HepG2 (cell line): ENCODE data around the gene ABI3. TPM values are rescaled to one million over a fixed set of nuclear protein-coding genes. Genes with fewer than 3 reads are reported as not detected.

ENCODE experiments used
- BORCS8-MEF2B ChIP-seq: sonication (generic); formaldehyde crosslinking; IDR thresholded peaks from 2 replicates; pipeline ENCODE4 v1.8.0; 2022; ENCODE audit warnings: mild to moderate bottlenecking, missing genetic modification reagents
- ERF ChIP-seq: IDR thresholded peaks from 2 replicates; pipeline ENCODE4 v1.6.1; 2018; ENCODE audit warnings: missing biosample characterization, missing genetic modification reagents
- HMG20A ChIP-seq: IDR thresholded peaks from 2 replicates; pipeline ENCODE4 v1.6.1; 2016; ENCODE audit warnings: borderline replicate concordance
- HMG20B ChIP-seq: conservative IDR thresholded peaks from 2 replicates; pipeline ENCODE4 v1.6.1; 2016; ENCODE audit warnings: missing genetic modification reagents, missing compliant biosample characterization
- HNF4G ChIP-seq, 2 experiments: sonication (generic) in 1 of 2; formaldehyde crosslinking in 1 of 2; IDR thresholded peaks; 2 replicates each; pipeline versions ENCODE4 v1.4.0 to v1.6.1; 2011 to 2020; ENCODE audit warnings: borderline replicate concordance in 2 of 2, low read depth in 2 of 2, mild to moderate bottlenecking in 2 of 2, low read length in 1 of 2, missing genetic modification reagents in 1 of 2, moderate library complexity in 1 of 2
- HOXD1 ChIP-seq: sonication (generic); formaldehyde crosslinking; IDR thresholded peaks from 2 replicates; pipeline ENCODE4 v1.5.0; 2020; ENCODE audit warnings: missing genetic modification reagents
- JUND ChIP-seq: sonication (generic); formaldehyde crosslinking; IDR thresholded peaks from 2 replicates; pipeline ENCODE4 v1.8.0; 2022; ENCODE audit warnings: mild to moderate bottlenecking, missing genetic modification reagents
- MAFK ChIP-seq, 2 experiments: IDR thresholded peaks in 1 of 2; conservative IDR thresholded peaks in 1 of 2; 2 replicates each; pipeline ENCODE4 v1.6.1; 2011; ENCODE audit warnings: improper control_type of control experiment in 2 of 2, low read length in 2 of 2
- REL ChIP-seq: sonication (generic); formaldehyde crosslinking; conservative IDR thresholded peaks from 2 replicates; pipeline ENCODE4 v1.8.0; 2022; ENCODE audit warnings: mild to moderate bottlenecking, missing genetic modification reagents, moderate library complexity
- RFX1 ChIP-seq: fragments of 450-650 bp; IDR thresholded peaks from 2 replicates; pipeline ENCODE4 v1.6.1; 2017
- ZFP41 ChIP-seq: sonication (generic); formaldehyde crosslinking; IDR thresholded peaks from 2 replicates; pipeline ENCODE4 v1.4.0; 2020; ENCODE audit warnings: mild to moderate bottlenecking, missing genetic modification reagents, borderline replicate concordance
- ZFY ChIP-seq: sonication (generic); formaldehyde crosslinking; IDR thresholded peaks from 2 replicates; pipeline ENCODE4 v1.4.0; 2020; ENCODE audit warnings: missing genetic modification reagents
- ZMYM2 ChIP-seq: sonication (generic); formaldehyde crosslinking; IDR thresholded peaks from 2 replicates; pipeline ENCODE4 v1.8.0; 2022; ENCODE audit warnings: mild to moderate bottlenecking, missing genetic modification reagents
- ZNF101 ChIP-seq: sonication (generic); formaldehyde crosslinking; IDR thresholded peaks from 2 replicates; pipeline ENCODE4 v1.4.0; 2020; ENCODE audit warnings: mild to moderate bottlenecking, low read depth, missing genetic modification reagents, borderline replicate concordance
- ZNF263 ChIP-seq: sonication (generic); formaldehyde crosslinking; IDR thresholded peaks from 2 replicates; pipeline ENCODE4 v1.4.0; 2020; ENCODE audit warnings: missing genetic modification reagents
- ZNF496 ChIP-seq: sonication (generic); formaldehyde crosslinking; IDR thresholded peaks from 2 replicates; pipeline ENCODE4 v1.8.1; 2023; ENCODE audit warnings: mild to moderate bottlenecking, moderate library complexity, missing genetic modification reagents; ENCODE audit not compliant: insufficient replicate concordance
- ZNF557 ChIP-seq: sonication (generic); formaldehyde crosslinking; IDR thresholded peaks from 2 replicates; pipeline ENCODE4 v1.4.0; 2020; ENCODE audit warnings: missing genetic modification reagents
- ZNF577 ChIP-seq: sonication (generic); formaldehyde crosslinking; IDR thresholded peaks from 2 replicates; pipeline ENCODE4 v1.4.0; 2020; ENCODE audit warnings: mild to moderate bottlenecking, low read depth, missing genetic modification reagents, borderline replicate concordance
- ZNF670 ChIP-seq: sonication (generic); formaldehyde crosslinking; IDR thresholded peaks from 2 replicates; pipeline ENCODE4 v1.8.0; 2022; ENCODE audit warnings: mild to moderate bottlenecking, missing genetic modification reagents, borderline replicate concordance
- ZNF761 ChIP-seq: sonication (generic); formaldehyde crosslinking; conservative IDR thresholded peaks from 2 replicates; pipeline ENCODE4 v1.4.0; 2020; ENCODE audit warnings: mild to moderate bottlenecking, missing genetic modification reagents
- ZNF768 ChIP-seq: sonication (generic); formaldehyde crosslinking; IDR thresholded peaks from 2 replicates; pipeline ENCODE4 v1.4.0; 2020; ENCODE audit warnings: missing genetic modification reagents
- ZNF839 ChIP-seq: sonication (generic); formaldehyde crosslinking; IDR thresholded peaks from 2 replicates; pipeline ENCODE4 v1.4.0; 2020; ENCODE audit warnings: missing genetic modification reagents, mild to moderate bottlenecking, borderline replicate concordance
- ZZZ3 ChIP-seq: sonication (generic); formaldehyde crosslinking; IDR thresholded peaks from 2 replicates; pipeline ENCODE4 v1.4.0; 2020; ENCODE audit warnings: missing genetic modification reagents, mild to moderate bottlenecking, borderline replicate concordance
- polyA plus RNA-seq, 8 experiments: library from polyadenylated mRNA; depleted of rRNA in 3 of 8; stranded (reverse) in 7 of 8; unstranded in 1 of 8; fragments of >200 nt; fragmentation: Illumina TruSeq in 4 of 8; extraction: Trizol in 4 of 8; gene quantifications; 2 replicates each; pipeline versions ENCODE4 v1.2.1 to v1.2.3, GENCODE V29; 2011 to 2016; ENCODE audit warnings: low read depth in 4 of 8, missing spikeins in 1 of 8, mixed read lengths in 1 of 8; ENCODE audit not compliant: insufficient read depth in 1 of 8
- total RNA-seq, 5 experiments: library from RNA; depleted of rRNA; stranded (reverse); fragments of >200 nt; fragmentation: Illumina TruSeq; extraction: Trizol; gene quantifications; 2 replicates each; pipeline ENCODE4 v1.2.3, GENCODE V29; 2016; ENCODE audit warnings: low read depth in 1 of 5
- TF ChIP-seq, protein P1 (sequence below): sonication (generic); formaldehyde crosslinking; IDR thresholded peaks from 2 replicates; pipeline ENCODE4 v1.4.0; 2020; ENCODE audit warnings: missing genetic modification reagents
- TF ChIP-seq, protein P2 (sequence below): IDR thresholded peaks from 2 replicates; pipeline ENCODE4 v1.6.1; 2018; ENCODE audit warnings: missing genetic modification reagents
- TF ChIP-seq, protein P3 (sequence below): IDR thresholded peaks from 2 replicates; pipeline ENCODE4 v1.6.1; 2016; ENCODE audit warnings: control low read depth

Gene ABI3
- total and polyA plus RNA-seq, 2 of the 13 experiments (the other 11 are each of a cell fraction or from before 2014, with no cell fraction given), result not detected

DNA sequence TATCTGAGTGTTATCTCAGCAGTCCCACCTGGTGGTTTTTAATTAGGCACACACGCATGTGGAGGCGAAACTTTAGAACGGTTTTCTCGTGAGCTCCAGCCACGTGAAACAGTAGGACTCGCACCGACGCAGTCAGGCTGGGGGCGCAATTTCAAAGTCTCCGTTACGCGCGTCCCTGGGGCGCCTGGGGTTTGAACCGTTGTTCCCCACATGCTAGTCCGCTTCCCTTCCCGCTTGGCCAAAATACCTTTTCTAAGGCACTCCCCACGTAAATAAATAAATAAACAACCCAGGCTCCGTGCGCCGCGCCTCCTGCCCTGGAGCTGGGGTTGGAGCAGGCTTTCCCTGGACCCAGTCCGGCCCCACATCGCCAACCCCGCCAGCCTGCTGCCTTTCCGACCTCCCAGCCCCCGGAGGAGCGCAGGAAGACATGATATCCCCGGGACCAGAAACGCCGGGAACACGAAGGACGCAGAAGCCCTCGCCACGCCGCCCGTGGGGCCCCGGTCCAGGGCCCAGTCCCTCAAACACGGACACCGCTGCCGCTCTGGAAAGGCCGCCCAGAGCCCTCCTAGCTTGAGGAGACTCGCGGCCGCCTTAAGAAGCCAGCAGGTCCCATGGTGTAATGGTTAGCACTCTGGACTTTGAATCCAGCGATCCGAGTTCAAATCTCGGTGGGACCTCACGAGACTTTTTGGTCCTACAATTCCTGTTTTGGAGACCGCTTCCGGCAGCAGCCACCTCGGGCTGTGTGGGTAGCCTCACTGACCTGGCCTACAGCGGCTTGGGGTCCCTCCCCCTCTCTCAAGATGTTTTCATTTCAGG, 18.4 kb upstream of the ABI3 start (continued):
- TF ChIP-seq, protein P1, sequence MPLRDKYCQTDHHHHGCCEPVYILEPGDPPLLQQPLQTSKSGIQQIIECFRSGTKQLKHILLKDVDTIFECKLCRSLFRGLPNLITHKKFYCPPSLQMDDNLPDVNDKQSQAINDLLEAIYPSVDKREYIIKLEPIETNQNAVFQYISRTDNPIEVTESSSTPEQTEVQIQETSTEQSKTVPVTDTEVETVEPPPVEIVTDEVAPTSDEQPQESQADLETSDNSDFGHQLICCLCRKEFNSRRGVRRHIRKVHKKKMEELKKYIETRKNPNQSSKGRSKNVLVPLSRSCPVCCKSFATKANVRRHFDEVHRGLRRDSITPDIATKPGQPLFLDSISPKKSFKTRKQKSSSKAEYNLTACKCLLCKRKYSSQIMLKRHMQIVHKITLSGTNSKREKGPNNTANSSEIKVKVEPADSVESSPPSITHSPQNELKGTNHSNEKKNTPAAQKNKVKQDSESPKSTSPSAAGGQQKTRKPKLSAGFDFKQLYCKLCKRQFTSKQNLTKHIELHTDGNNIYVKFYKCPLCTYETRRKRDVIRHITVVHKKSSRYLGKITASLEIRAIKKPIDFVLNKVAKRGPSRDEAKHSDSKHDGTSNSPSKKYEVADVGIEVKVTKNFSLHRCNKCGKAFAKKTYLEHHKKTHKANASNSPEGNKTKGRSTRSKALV, result peak; percentile 95
- TF ChIP-seq HMG20A, result peak; percentile 25
- peak; percentile 93; the same call in 1 of the 2 replicates for TF ChIP-seq ZMYM2 (CRISPR knock-in tag)
- TF ChIP-seq HMG20B (CRISPR knock-in tag), result peak; percentile 57; the same call in 1 of the 2 replicates
- peak; percentile 80 for TF ChIP-seq ZFY (CRISPR knock-in tag)
- TF ChIP-seq ZNF263 (CRISPR knock-in tag), result peak; percentile 48; the same call in 1 of the 2 replicates
- peak; percentile 100 for TF ChIP-seq HNF4G (IDR thresholded peaks at IDR 0.05; ENCODE audit: borderline replicate concordance, low read depth, low read length)
- peak; percentile 89 for TF ChIP-seq HNF4G (CRISPR knock-in tag; IDR thresholded peaks at IDR 0.05; ENCODE audit: borderline replicate concordance, low read depth)
- TF ChIP-seq JUND, result peak; percentile 53; the same call in 1 of the 2 replicates
- TF ChIP-seq RFX1, result no peak
- peak; percentile 50; the same call in 1 of the 2 replicates for TF ChIP-seq ZNF768
- TF ChIP-seq, protein P2, sequence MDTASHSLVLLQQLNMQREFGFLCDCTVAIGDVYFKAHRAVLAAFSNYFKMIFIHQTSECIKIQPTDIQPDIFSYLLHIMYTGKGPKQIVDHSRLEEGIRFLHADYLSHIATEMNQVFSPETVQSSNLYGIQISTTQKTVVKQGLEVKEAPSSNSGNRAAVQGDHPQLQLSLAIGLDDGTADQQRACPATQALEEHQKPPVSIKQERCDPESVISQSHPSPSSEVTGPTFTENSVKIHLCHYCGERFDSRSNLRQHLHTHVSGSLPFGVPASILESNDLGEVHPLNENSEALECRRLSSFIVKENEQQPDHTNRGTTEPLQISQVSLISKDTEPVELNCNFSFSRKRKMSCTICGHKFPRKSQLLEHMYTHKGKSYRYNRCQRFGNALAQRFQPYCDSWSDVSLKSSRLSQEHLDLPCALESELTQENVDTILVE (CRISPR knock-in tag), result peak; percentile 87
- TF ChIP-seq ZNF496 (CRISPR knock-in tag), result no peak
- 0 out of 2 replicates have a peak, but pooled peaks have one; percentile 40 for TF ChIP-seq ZNF839 (CRISPR knock-in tag)
- peak; percentile 99 for TF ChIP-seq BORCS8-MEF2B
- TF ChIP-seq ZZZ3 (CRISPR knock-in tag), result no peak
- TF ChIP-seq MAFK (conservative IDR thresholded peaks at IDR 0.05 in 1 of 2, IDR thresholded peaks at IDR 0.05 in 1 of 2; ENCODE audit: low read length in 2 of 2), result no peak
- TF ChIP-seq ZNF101 (CRISPR knock-in tag), result peak; percentile 67; the same call in 1 of the 2 replicates
- peak; percentile 95; the same call in 1 of the 2 replicates for TF ChIP-seq ZNF761 (CRISPR knock-in tag)
- TF ChIP-seq ZFP41 (CRISPR knock-in tag), result no peak; the same call in 1 of the 2 replicates
- TF ChIP-seq REL, result peak; percentile 63; the same call in 1 of the 2 replicates
- TF ChIP-seq ZNF670 (CRISPR knock-in tag), result peak; percentile 30; the same call in 1 of the 2 replicates
- TF ChIP-seq ERF, result peak; percentile 73
- TF ChIP-seq, protein P3, sequence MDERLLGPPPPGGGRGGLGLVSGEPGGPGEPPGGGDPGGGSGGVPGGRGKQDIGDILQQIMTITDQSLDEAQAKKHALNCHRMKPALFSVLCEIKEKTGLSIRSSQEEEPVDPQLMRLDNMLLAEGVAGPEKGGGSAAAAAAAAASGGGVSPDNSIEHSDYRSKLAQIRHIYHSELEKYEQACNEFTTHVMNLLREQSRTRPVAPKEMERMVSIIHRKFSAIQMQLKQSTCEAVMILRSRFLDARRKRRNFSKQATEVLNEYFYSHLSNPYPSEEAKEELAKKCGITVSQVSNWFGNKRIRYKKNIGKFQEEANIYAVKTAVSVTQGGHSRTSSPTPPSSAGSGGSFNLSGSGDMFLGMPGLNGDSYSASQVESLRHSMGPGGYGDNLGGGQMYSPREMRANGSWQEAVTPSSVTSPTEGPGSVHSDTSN (CRISPR knock-in tag), result no peak
- no peak for TF ChIP-seq ZNF577 (CRISPR knock-in tag)
- peak; percentile 76 for TF ChIP-seq HOXD1 (CRISPR knock-in tag)
- TF ChIP-seq ZNF557 (CRISPR knock-in tag), result peak; percentile 77
